ENCODE data around the gene FERD3L. TPM values are rescaled to one million over a fixed set of nuclear protein-coding genes. Genes with fewer than 3 reads are reported as not detected.
A peak's percentile ranks its signal among the peaks of the same experiment; 100 is the strongest.

FERD3L gene
- total and polyA plus RNA-seq, 2 donors from 2014 or later, result not detected

- Histone ChIP-seq H3K27me3 (ENCODE audit: control insufficient read depth, insufficient read depth, low read length) (peaks cover 33% of the 10 kb centered on the region), H3K9me3 (ENCODE audit: control insufficient read depth in 2 of 3, insufficient read depth in 1 of 3, low read length in 3 of 3) (no peaks in the 10 kb centered on the region), H3K4me1 (ENCODE audit: control insufficient read depth in 2 of 3, insufficient read depth in 2 of 3, low read depth in 1 of 3, low read length in 3 of 3) (no peaks in the 10 kb centered on the region), H3K9ac (ENCODE audit: low read length in 3 of 3) (no peak overlapping the region), H3K4me3 (ENCODE audit: low read length in 3 of 3) (no peak overlapping the region), H3K36me3 (ENCODE audit: control insufficient read depth in 2 of 3, insufficient read depth in 3 of 3, low read length in 3 of 3) (no peaks in the 10 kb centered on the region), H3K27ac (ENCODE audit: low read depth in 2 of 2, low read length in 2 of 2) (no peak overlapping the region)
- intact Hi-C loops (cut with DNase I), result no loop called here
- no peak for TF ChIP-seq CTCF (IDR thresholded peaks at IDR 0.05; ENCODE audit: borderline replicate concordance, extremely low read depth, insufficient read depth)
- FAIRE-seq (no peak), DNase-seq (peak in 1 of 5 donors; percentile 48)
These were observed 354 bp upstream of the FERD3L start for GRCh38 chr7:19145434-19146115.

- DNase-seq, result peak in 1 of 5 donors; percentile 47
- TF ChIP-seq CTCF (IDR thresholded peaks at IDR 0.05; ENCODE audit: borderline replicate concordance, extremely low read depth, insufficient read depth), result no peak
- peaks cover 33% of the 10 kb centered on the region for H3K27me3 ChIP-seq (ENCODE audit: control insufficient read depth, insufficient read depth, low read length)
- H3K4me3 ChIP-seq (ENCODE audit: low read length in 3 of 3), result no peak overlapping the region
- no peaks in the 10 kb centered on the region for H3K4me1 ChIP-seq (ENCODE audit: control insufficient read depth in 2 of 3, insufficient read depth in 2 of 3, low read depth in 1 of 3, low read length in 3 of 3)
- intact Hi-C loops (cut with DNase I), result no loop called here
- H3K36me3 ChIP-seq (ENCODE audit: control insufficient read depth in 2 of 3, insufficient read depth in 3 of 3, low read length in 3 of 3), result no peaks in the 10 kb centered on the region
- H3K27ac ChIP-seq (ENCODE audit: low read depth in 2 of 2, low read length in 2 of 2), result no peak overlapping the region
- no peak for FAIRE-seq
- H3K9ac ChIP-seq (ENCODE audit: low read length in 3 of 3), result no peak overlapping the region
- H3K9me3 ChIP-seq (ENCODE audit: control insufficient read depth in 2 of 3, insufficient read depth in 1 of 3, low read length in 3 of 3), result no peaks in the 10 kb centered on the region
These were observed 1.2 kb downstream of the FERD3L start for GRCh38 chr7:19143881-19144574.

GRCh38 chr7:19139706-19140327 is 5.4 kb downstream of the FERD3L start:
- DNase-seq (no peak), FAIRE-seq (no peak)
- H3K36me3 ChIP-seq (ENCODE audit: control insufficient read depth in 2 of 3, insufficient read depth in 3 of 3, low read length in 3 of 3), result no peaks in the 10 kb centered on the region
- H3K9ac ChIP-seq (ENCODE audit: low read length in 3 of 3), result no peak overlapping the region
- H3K9me3 ChIP-seq (ENCODE audit: control insufficient read depth in 2 of 3, insufficient read depth in 1 of 3, low read length in 3 of 3), result no peaks in the 10 kb centered on the region
- no peak overlapping the region for H3K27ac ChIP-seq (ENCODE audit: low read depth in 2 of 2, low read length in 2 of 2)
- H3K4me3 ChIP-seq (ENCODE audit: low read length in 3 of 3), result no peak overlapping the region
- intact Hi-C loops (cut with DNase I), result no loop called here
- TF ChIP-seq CTCF (IDR thresholded peaks at IDR 0.05; ENCODE audit: borderline replicate concordance, extremely low read depth, insufficient read depth), result no peak
- H3K27me3 ChIP-seq (ENCODE audit: control insufficient read depth, insufficient read depth, low read length), result peaks cover 21% of the 10 kb centered on the region
- no peaks in the 10 kb centered on the region for H3K4me1 ChIP-seq (ENCODE audit: control insufficient read depth in 2 of 3, insufficient read depth in 2 of 3, low read depth in 1 of 3, low read length in 3 of 3)

All from kidney (tissue), 14 donors.